Lung (tissue), 12 donors: Measurements from ENCODE around the gene FKBP10. TPM values are rescaled to one million over a fixed set of nuclear protein-coding genes. Genes with fewer than 3 reads are reported as not detected.

Experiments used
- ATAC-seq: fragments of 200-7000 bp; cut with Tn5 transposase; one replicate; pipeline ENCODE4 v1.9.1; 2020; ENCODE audit warnings: moderate number of reproducible peaks; ENCODE audit not compliant: insufficient read depth, low FRiP score
- DNase-seq, 3 donors: peaks; one replicate each; pipeline ENCODE4 v3.0.0-alpha.2; 2013 to 2017
- H3K27ac ChIP-seq, 2 donors: one replicate each; pipeline ENCODE4 v1.5.1; 2013; ENCODE audit warnings: mild to moderate bottlenecking in 2 of 2, moderate library complexity in 2 of 2, control low read depth in 1 of 2, inconsistent platforms in 1 of 2, low read depth in 1 of 2, low read length in 1 of 2
- H3K27me3 ChIP-seq, 3 donors: one replicate each; pipeline ENCODE4 v1.5.1; 2013; ENCODE audit warnings: low read length in 2 of 3; ENCODE audit not compliant: control insufficient read depth in 3 of 3, insufficient read depth in 3 of 3
- H3K36me3 ChIP-seq, 4 donors: one replicate each; pipeline ENCODE4 v1.5.1; 2013; ENCODE audit warnings: low read length in 4 of 4, mild to moderate bottlenecking in 1 of 4, moderate library complexity in 1 of 4; ENCODE audit not compliant: control insufficient read depth in 4 of 4, insufficient read depth in 4 of 4
- H3K4me1 ChIP-seq, 5 donors: one replicate each; pipeline ENCODE4 v1.5.1; 2013; ENCODE audit warnings: low read length in 5 of 5, mild to moderate bottlenecking in 2 of 5, moderate library complexity in 1 of 5; ENCODE audit not compliant: control insufficient read depth in 5 of 5, insufficient read depth in 5 of 5
- H3K4me3 ChIP-seq: one replicate; pipeline ENCODE4 v1.5.1; 2013; ENCODE audit warnings: mild to moderate bottlenecking, control low read depth, moderate library complexity
- H3K9ac ChIP-seq, 2 donors: one replicate each; pipeline ENCODE4 v1.5.1; 2013; ENCODE audit warnings: low read length in 2 of 2, control low read depth in 1 of 2; ENCODE audit not compliant: insufficient read depth in 1 of 2
- H3K9me3 ChIP-seq, 4 donors: one replicate each; pipeline ENCODE4 v1.5.1; 2013; ENCODE audit warnings: low read length in 3 of 4, mild to moderate bottlenecking in 1 of 4, moderate library complexity in 1 of 4; ENCODE audit not compliant: control insufficient read depth in 4 of 4, insufficient read depth in 3 of 4
- WGBS, 2 donors: extraction: QIAGEN DNeasy Blood & Tissue Kit; methylation state at CpG; one replicate each; pipeline ENCODE4 v1.1.7; 2013; 5-methylcytosine and 5-hydroxymethylcytosine counted together
- polyA plus RNA-seq, 2 donors: library from polyadenylated mRNA; stranded (reverse); fragments of 200-250 nt; gene quantifications; one replicate each; pipeline ENCODE4 v1.2.1, GENCODE V29; 2013
- total RNA-seq, 2 donors: library from RNA; depleted of rRNA in 1 of 2; stranded (reverse); fragments of >200 nt in 1 of 2; gene quantifications; one replicate each; pipeline ENCODE4 v1.2.1, GENCODE V29; 2014 to 2021
- TF ChIP-seq, protein P1 (sequence below): IDR thresholded peaks from 2 replicates; pipeline ENCODE4 v1.5.1; 2012; ENCODE audit warnings: mild to moderate bottlenecking; ENCODE audit errors: control extremely low read depth, extremely low read depth
- donor health status: control.
- donor health status: control.
- donor health status: Bipolar disorder and iron deficiency.
- donor health status: healthy.
- donor health status: DM: yes; HTN: yes; CAD: no.

FKBP10 gene
- total and polyA plus RNA-seq, 4 donors, result 32.6 to 64.4 (median 48.3) TPM

GRCh38 chr17:41813699-41814124, 908 bp downstream of the FKBP10 start:
- H3K9me3 ChIP-seq, result no peaks in the 10 kb centered on the region
- DNase-seq (no peak), ATAC-seq (no peak)
- TF ChIP-seq, protein P1, sequence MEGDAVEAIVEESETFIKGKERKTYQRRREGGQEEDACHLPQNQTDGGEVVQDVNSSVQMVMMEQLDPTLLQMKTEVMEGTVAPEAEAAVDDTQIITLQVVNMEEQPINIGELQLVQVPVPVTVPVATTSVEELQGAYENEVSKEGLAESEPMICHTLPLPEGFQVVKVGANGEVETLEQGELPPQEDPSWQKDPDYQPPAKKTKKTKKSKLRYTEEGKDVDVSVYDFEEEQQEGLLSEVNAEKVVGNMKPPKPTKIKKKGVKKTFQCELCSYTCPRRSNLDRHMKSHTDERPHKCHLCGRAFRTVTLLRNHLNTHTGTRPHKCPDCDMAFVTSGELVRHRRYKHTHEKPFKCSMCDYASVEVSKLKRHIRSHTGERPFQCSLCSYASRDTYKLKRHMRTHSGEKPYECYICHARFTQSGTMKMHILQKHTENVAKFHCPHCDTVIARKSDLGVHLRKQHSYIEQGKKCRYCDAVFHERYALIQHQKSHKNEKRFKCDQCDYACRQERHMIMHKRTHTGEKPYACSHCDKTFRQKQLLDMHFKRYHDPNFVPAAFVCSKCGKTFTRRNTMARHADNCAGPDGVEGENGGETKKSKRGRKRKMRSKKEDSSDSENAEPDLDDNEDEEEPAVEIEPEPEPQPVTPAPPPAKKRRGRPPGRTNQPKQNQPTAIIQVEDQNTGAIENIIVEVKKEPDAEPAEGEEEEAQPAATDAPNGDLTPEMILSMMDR, result no peak
- no peaks in the 10 kb centered on the region for H3K27me3 ChIP-seq
- WGBS, 2 donors, result 85 to 92% methylated on average over 9 of the region's 9 CpGs
- peaks cover 0 to 16% (median 3%) of the 10 kb centered on the region in 4 donors for H3K36me3 ChIP-seq
- no peak overlapping the region for H3K27ac ChIP-seq
- H3K9ac ChIP-seq, result peak overlapping the region in 1 of 2 donors; percentile 66
- H3K4me3 ChIP-seq, result no peak overlapping the region
- peaks cover 0 to 23% (median 13%) of the 10 kb centered on the region in 5 donors for H3K4me1 ChIP-seq

- H3K27ac ChIP-seq, result no peak overlapping the region
- DNase-seq (peak in 1 of 3 donors; percentile 25), ATAC-seq (no peak)
- TF ChIP-seq, protein P1, result no peak
- peaks cover 0 to 19% (median 3%) of the 10 kb centered on the region in 4 donors for H3K36me3 ChIP-seq
- no peaks in the 10 kb centered on the region for H3K9me3 ChIP-seq
- WGBS, 2 donors, result 58 to 64% methylated on average over 1 of the region's 1 CpG
- H3K27me3 ChIP-seq, result no peaks in the 10 kb centered on the region
- H3K4me3 ChIP-seq, result no peak overlapping the region
- no peak overlapping the region for H3K9ac ChIP-seq
- peaks cover 0 to 23% (median 13%) of the 10 kb centered on the region in 5 donors for H3K4me1 ChIP-seq
These were observed 1.4 kb downstream of the FKBP10 start for GRCh38 chr17:41814195-41814594.

DNA sequence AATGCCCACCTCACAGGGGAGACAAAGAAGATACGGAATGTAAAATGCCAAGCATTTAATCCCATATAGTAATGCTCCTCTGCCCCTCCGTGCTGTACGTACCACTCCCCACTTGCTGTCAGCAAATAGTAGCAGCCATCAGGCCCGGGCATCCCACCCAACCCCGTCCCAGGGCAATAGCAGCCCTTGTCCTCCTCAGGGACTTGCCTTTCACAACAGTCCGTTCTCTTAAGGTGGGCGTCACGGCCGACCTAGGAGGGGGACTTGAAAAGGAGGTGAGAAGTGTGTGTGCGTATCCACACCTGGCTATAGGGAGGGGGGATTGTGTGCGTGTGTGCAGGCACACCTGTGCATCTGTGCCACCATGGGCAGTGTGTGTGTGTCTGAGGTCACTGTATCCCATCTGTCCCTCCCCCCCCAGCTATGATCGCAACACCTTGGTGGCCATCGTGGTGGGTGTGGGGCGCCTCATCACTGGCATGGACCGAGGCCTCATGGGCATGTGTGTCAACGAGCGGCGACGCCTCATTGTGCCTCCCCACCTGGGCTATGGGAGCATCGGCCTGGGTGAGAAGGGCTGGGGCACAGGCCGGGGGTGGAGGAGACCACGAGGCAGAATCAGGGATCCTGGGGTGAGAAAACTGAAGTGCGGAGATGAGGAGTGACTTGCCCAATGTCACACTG, 4.0 kb downstream of the FKBP10 start:
- Histone ChIP-seq H3K4me1 (peaks cover 0 to 8% (median 4%) of the 10 kb centered on the region in 5 donors), H3K9ac (no peak overlapping the region), H3K36me3 (peaks cover 0 to 19% (median 5%) of the 10 kb centered on the region in 4 donors), H3K27me3 (no peaks in the 10 kb centered on the region), H3K4me3 (no peak overlapping the region), H3K9me3 (no peaks in the 10 kb centered on the region), H3K27ac (no peak overlapping the region)
- DNase-seq, result no peak
- ATAC-seq, result no peak
- TF ChIP-seq, protein P1, result no peak
- WGBS, 2 donors, result 93% methylated on average over 23 of the region's 23 CpGs

- 96 to 97% methylated on average over 20 of the region's 20 CpGs for WGBS, 2 donors
- H3K4me3 ChIP-seq, result no peak overlapping the region
- H3K4me1 ChIP-seq, result peaks cover 0 to 4% (median 2%) of the 10 kb centered on the region in 5 donors
- no peaks in the 10 kb centered on the region for H3K27me3 ChIP-seq
- H3K27ac ChIP-seq, result no peak overlapping the region
- peaks cover 0 to 19% (median 5%) of the 10 kb centered on the region in 4 donors for H3K36me3 ChIP-seq
- TF ChIP-seq, protein P1, result no peak
- DNase-seq (no peak), ATAC-seq (no peak)
- H3K9me3 ChIP-seq, result no peaks in the 10 kb centered on the region
- H3K9ac ChIP-seq, result no peak overlapping the region
These were observed 5.2 kb downstream of the FKBP10 start for GRCh38 chr17:41818024-41818423.
